Esophagus (tissue), 2 donors: Measurements from ENCODE around the gene ZGLP1. TPM values are rescaled to one million over a fixed set of nuclear protein-coding genes. Genes with fewer than 3 reads are reported as not detected.
"Not testable (repeated sequence)": the region's sequence is repeated elsewhere in the genome, so short reads cannot be mapped to it uniquely, and the experiment has no call there.

ENCODE experiments used
- H3K27ac ChIP-seq, 2 donors: one replicate each; pipeline ENCODE4 v1.5.1; 2013; ENCODE audit warnings: low read depth in 2 of 2, mild to moderate bottlenecking in 2 of 2, inconsistent platforms in 1 of 2, low read length in 1 of 2, moderate library complexity in 1 of 2
- H3K27me3 ChIP-seq, 2 donors: one replicate each; pipeline ENCODE4 v1.6.1; 2013; ENCODE audit warnings: low read length in 2 of 2, control low read depth in 1 of 2, mild to moderate bottlenecking in 1 of 2; ENCODE audit not compliant: insufficient read depth in 2 of 2, control insufficient read depth in 1 of 2
- H3K36me3 ChIP-seq, 2 donors: one replicate each; pipeline ENCODE4 v1.6.1; 2013; ENCODE audit warnings: low read length in 1 of 2; ENCODE audit not compliant: control insufficient read depth in 2 of 2, insufficient read depth in 2 of 2
- H3K4me1 ChIP-seq, 2 donors: one replicate each; pipeline ENCODE4 v1.6.1; 2013; ENCODE audit warnings: low read length in 1 of 2; ENCODE audit not compliant: control insufficient read depth in 2 of 2, insufficient read depth in 2 of 2
- H3K4me3 ChIP-seq, 2 donors: one replicate each; pipeline ENCODE4 v1.5.1; 2013; ENCODE audit warnings: low read length in 2 of 2, mild to moderate bottlenecking in 2 of 2, low read depth in 1 of 2, moderate library complexity in 1 of 2
- H3K9me3 ChIP-seq, 2 donors: one replicate each; pipeline ENCODE4 v1.6.1; 2013; ENCODE audit warnings: mild to moderate bottlenecking in 2 of 2, low read depth in 1 of 2, low read length in 1 of 2, moderate library complexity in 1 of 2; ENCODE audit not compliant: control insufficient read depth in 2 of 2, insufficient read depth in 1 of 2
- WGBS, 2 donors: extraction: QIAGEN DNeasy Blood & Tissue Kit; methylation state at CpG; one replicate each; pipeline ENCODE4 v1.1.7; 2013; 5-methylcytosine and 5-hydroxymethylcytosine counted together
- polyA plus RNA-seq, 2 donors: library from polyadenylated mRNA; stranded (reverse); fragments of 200-250 nt; gene quantifications; one replicate each; pipeline ENCODE4 v1.2.3, GENCODE V29; 2013
- donor health status: healthy with polysubstance abuse.
- donor health status: Bipolar disorder and iron deficiency.

The ZGLP1 gene
- polyA plus RNA-seq, 2 donors: 2.0 to 8.2 TPM

DNA sequence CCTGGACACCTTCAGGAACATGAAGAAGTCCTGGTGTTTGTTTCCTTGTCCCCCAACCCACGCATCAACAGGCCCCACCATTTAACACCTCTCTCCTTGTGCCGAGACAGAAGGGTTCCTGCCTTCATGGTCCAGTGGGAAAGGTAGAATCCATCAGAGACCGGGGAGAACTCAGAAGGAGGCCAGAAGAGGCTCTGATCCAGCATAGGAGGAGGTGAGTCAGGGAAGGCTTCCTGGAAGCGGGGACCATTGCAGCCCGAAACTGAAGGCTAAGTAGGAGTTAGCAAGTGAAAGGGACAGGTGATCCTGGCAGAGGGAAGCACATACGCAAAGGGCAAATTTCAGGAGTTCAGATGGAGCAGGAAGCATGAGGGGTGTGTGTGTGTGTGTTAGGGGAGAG lies 29.3 kb upstream of the ZGLP1 start:
- peak overlapping the region; percentile 22 to 33 for H3K4me3 ChIP-seq
- H3K36me3 ChIP-seq: no peaks in the 10 kb centered on the region
- H3K4me1 ChIP-seq: peaks cover 3 to 5% of the 10 kb centered on the region in 2 donors
- no peaks in the 10 kb centered on the region for H3K27me3 ChIP-seq
- H3K9me3 ChIP-seq: no peaks in the 10 kb centered on the region
- no peak overlapping the region for H3K27ac ChIP-seq
- 76% methylated on average over 6 of the region's 6 CpGs for WGBS, 2 donors

DNA sequence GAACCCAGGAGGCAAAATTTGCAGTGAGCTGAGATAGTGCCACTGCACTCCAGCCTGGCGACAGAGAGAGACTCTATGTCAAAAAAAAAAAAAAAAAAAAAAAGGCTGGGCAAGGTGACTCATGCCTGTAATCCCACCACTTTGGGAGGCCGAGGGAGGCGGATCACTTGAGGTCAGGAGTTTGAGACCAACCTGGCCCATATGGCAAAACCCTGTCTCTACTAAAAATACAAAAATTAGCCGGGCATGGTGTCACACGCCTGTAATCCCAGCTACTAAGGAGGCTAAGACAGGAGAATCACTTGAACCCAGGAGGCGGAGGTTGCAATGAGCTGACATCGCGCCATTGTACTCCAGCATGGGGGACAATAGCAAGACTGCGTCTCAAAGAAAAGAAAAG lies 27.1 kb upstream of the ZGLP1 start:
- H3K4me3 ChIP-seq, H3K27me3 ChIP-seq, H3K9me3 ChIP-seq, H3K36me3 ChIP-seq, H3K27ac ChIP-seq: not testable (repeated sequence)
- 88 to 91% methylated on average over 9 of the region's 9 CpGs for WGBS, 2 donors
- H3K4me1 ChIP-seq: peaks cover 7 to 14% of the 10 kb centered on the region in 2 donors

DNA sequence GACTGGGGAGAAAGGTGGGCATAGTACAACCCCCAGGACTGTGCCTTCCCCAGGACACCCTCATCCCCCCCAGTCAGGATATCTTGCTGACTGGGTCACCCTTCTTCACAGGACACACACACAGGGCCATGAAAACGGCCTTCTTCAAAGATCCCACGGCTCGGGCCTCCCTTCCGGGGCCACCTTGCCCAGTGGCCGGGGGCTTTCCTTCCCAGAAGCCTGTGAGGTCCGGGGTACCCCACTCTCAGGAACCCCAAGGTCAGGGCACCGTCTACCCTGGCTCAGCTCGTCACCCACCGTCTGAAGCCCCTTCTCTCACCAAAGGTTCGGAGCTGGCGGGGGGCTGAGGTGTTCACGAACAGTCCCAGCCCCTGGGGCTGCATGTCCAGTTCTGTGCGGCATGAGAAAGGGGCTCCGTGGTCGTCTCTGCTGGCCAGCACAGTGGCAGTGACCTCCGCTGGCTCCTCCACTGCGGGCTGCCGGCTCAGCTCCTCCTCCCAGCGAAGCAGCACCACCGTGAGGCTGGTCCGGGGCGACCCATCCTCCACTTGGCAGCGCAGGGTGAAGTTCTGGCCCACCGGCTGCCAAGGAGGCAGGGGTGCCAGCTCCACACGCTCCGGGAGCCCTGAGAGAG lies 25.9 kb upstream of the ZGLP1 start:
- peak overlapping the region in 1 of 2 donors; percentile 78 for H3K4me3 ChIP-seq
- H3K27ac ChIP-seq: no peak overlapping the region

DNA sequence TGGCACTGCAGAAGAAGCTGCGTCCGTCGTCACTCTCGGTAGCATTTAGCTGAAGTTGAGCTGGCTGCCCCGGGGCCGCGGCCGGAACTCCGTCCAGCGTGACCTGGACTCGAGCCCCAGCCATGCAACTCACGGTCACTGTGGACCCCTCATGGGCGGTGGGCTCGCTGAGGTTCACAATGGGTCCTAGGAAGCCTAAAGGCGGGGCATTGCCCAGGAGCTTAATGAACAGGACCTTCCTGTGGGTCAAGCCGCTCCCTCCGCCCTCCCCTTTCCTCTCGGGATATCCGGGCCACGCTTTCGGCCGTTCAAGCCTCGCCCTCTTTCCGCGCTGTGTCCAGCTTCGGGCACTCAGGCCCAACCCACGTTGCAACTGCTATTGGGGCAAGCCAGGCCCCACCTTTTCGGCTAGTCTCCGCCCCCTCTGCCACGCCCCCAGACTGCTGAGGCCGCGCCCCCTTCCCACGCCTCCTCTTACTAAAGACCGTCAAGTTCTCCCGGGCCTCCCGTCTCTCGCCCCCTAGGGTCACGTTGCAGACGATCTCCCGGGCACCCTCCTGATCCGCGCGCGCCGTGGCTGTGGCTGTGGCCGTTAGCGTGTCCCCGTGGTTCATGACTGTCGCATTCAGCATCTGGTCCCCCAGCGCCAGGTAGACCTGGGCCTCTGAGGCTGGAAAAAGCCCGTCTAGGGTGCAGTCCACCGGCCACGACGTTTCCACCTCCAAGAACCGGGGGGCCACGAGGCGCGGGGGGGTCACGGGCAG lies 25.2 kb upstream of the ZGLP1 start:
- H3K36me3 ChIP-seq: peaks cover 0 to 5% of the 10 kb centered on the region in 2 donors
- WGBS, 2 donors: 16% methylated on average over 59 of the region's 59 CpGs
- H3K27ac ChIP-seq: peak overlapping the region; percentile 79 to 92

More for the DNA sequence above, 25.9 kb upstream of the ZGLP1 start:
- Histone ChIP-seq H3K9me3 (no peaks in the 10 kb centered on the region), H3K4me1 (peaks cover 7 to 14% of the 10 kb centered on the region in 2 donors), H3K27me3 (no peaks in the 10 kb centered on the region), H3K36me3 (peaks cover 0 to under 1% of the 10 kb centered on the region in 2 donors)
- WGBS, 2 donors: 65 to 68% methylated on average over 26 of the region's 26 CpGs

DNA sequence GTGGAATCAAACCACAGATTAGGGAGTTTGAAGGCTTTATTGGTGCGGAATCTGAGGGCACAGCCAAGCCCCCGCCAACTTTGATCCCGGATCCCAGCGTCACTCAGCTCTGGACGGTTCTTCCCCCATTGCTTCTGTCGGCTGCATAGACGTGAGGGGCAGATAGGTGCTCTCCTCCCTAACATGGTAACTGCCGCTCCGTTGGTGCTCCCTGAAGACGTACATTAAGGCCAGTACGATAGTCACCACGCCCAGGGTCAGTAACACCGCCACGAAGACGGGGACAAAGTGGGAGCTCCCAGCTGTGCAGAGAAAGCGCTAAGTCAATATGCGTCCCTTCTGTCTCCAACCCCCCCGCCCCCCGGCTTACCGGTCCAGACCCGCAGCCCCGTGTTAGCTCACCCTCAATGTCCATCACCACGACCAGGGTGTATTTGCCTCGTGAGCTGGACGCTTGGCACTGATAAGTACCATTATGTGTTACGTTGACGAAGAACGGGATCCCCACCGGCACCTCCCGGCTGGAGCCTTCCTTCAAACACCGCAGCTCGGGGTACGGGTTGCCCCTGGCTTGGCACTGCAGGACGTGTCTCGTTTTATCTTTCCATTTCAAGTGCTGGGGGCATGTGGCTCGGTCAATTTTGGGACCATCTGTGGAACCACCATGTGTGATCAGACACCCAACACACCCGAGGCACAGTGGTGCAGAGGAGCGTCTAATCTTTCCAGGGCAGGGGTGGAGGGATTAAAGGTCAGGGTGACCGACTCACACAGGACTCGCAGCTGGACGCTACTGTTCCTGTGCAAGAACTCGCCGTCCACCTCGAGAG lies 24.4 kb upstream of the ZGLP1 start:
- WGBS, 2 donors: 12 to 16% methylated on average over 44 of the region's 44 CpGs
- Histone ChIP-seq H3K36me3 (peaks cover 0 to 7% of the 10 kb centered on the region in 2 donors), H3K4me1 (peaks cover 4 to 14% of the 10 kb centered on the region in 2 donors), H3K9me3 (no peaks in the 10 kb centered on the region), H3K4me3 (peak overlapping the region; percentile 78 to 95), H3K27me3 (no peaks in the 10 kb centered on the region), H3K27ac (peak overlapping the region; percentile 79 to 92)

More for the DNA sequence above, 25.2 kb upstream of the ZGLP1 start:
- peak overlapping the region; percentile 78 to 95 for H3K4me3 ChIP-seq
- H3K9me3 ChIP-seq: no peaks in the 10 kb centered on the region
- H3K4me1 ChIP-seq: peaks cover 7 to 14% of the 10 kb centered on the region in 2 donors
- no peaks in the 10 kb centered on the region for H3K27me3 ChIP-seq

DNA sequence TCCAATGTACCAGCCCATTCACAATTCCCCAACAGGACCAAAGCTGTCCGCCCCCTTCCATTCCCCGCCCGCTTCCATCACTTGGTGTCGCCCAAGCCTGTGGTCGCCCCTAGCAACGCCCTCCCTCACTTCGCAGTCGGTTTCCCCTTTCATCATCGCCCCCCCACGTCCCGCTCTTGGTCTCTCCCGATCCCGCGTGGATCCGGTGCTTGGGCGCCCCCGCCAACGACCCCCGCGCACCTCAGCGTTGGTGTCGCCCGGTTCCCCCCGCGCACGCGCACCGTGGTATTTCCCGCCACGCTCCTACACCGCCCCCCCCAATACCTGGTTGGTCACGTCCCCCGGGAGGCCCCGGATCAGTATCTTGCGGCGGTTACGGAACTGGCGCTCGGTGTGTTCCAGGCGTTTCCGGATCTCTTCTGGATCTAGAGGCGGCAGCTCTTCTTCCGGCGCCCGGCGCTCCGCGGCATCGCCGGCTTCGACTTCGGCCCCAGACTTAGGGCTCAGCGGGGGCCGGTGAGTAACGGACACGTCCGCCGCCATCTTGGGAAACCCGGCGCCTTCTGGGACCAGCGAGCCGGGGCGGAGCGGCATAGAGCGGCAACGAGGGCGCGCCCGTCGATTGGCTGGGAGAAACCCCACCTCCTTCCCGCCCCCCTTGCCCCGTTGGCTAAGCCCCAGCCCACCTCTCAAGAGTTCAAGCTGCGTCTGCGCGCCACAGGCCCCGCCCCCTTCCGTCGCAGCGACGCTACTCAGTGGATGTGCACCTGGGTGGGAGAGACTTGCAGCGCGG lies 23.5 kb upstream of the ZGLP1 start, which contains the start of gene RAVER1:
RAVER1 (minus strand) TSS at position 565 of the 793 bp plus-strand sequence; CDS start at position 543, 22 bp downstream.
- H3K4me1 ChIP-seq: peaks cover 4 to 14% of the 10 kb centered on the region in 2 donors
- H3K36me3 ChIP-seq: peaks cover 0 to 15% of the 10 kb centered on the region in 2 donors
- H3K4me3 ChIP-seq: peak within 1 kb of the TSS; percentile 78 to 95
- peak within 1 kb of the TSS; percentile 87 to 92 for H3K27ac ChIP-seq
- WGBS, 2 donors: 1% methylated on average over 81 to 82 of the region's 82 CpGs
- H3K27me3 ChIP-seq: no peaks in the 10 kb centered on the region
- H3K9me3 ChIP-seq: no peaks in the 10 kb centered on the region

DNA sequence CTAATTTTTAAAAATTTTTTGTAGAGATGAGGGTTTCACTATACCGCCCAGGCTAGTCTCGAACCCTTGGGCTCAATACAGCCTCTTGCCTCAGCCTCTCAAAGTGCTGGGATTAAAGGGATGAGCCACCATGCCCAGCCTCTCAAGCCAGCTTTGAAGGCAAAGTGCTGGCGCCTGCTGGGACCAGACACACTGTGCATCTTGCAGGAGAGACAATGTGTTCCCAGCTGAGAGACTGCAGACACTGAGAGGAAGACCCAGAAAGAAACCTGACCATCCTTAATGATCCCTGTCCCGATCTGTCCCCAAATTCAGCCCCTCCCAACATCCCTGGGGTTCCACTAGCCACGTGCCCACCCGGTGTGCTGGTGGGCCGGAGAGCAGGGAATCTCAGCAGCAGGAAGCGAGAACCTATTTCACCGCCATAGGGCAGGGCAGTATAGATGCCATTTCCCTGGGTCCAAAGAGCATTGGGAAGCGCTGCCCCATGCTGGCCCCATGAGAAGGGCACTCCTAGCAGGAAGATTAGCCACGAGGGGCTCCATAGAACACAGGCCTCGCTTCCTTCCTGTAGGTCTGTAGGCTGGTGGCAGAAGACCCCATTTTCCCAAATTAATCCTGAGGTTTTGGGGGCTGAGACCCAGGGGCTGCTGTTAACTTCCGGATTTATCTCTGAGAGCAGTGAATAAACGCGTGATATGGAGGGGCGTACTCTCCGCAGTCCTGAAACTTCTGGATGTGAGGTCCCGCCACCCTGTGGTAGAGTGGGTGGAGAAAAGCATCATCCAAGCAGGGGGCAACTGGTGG lies 22.7 kb upstream of the ZGLP1 start:
- Histone ChIP-seq H3K27me3 (no peaks in the 10 kb centered on the region), H3K4me1 (peaks cover 4 to 14% of the 10 kb centered on the region in 2 donors), H3K4me3 (peak overlapping the region; percentile 78 to 95), H3K9me3 (no peaks in the 10 kb centered on the region), H3K27ac (peak overlapping the region; percentile 87 to 92), H3K36me3 (peaks cover 0 to 23% of the 10 kb centered on the region in 2 donors)
- WGBS, 2 donors: 24 to 31% methylated on average over 18 of the region's 18 CpGs

DNA sequence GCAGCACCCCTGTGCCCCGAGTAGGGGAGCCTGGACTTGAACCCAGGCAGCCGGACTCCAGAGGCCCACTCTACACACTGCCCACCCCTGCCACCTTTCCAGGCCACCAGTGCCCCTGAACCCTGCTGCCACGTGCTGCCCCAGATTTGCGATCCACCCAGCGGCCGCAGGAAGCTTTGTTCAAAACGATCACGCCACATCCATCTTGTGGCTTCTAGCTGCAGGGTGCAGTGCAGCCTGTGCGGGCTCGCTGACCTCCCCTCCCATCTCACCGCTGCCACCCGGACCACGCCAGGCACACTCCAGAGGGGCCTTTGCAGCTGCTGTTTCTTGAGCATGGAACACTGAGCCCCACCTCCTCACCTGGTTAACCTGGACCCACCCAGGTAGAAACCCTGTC lies 19.9 kb upstream of the ZGLP1 start:
- WGBS, 2 donors: 95% methylated on average over 13 of the region's 13 CpGs
- peaks cover 0 to 35% of the 10 kb centered on the region in 2 donors for H3K36me3 ChIP-seq

More for the DNA sequence above, 19.9 kb upstream of the ZGLP1 start:
- no peak overlapping the region for H3K27ac ChIP-seq
- H3K4me1 ChIP-seq: peaks cover 4 to 14% of the 10 kb centered on the region in 2 donors
- H3K9me3 ChIP-seq: no peaks in the 10 kb centered on the region
- H3K4me3 ChIP-seq: no peak overlapping the region
- H3K27me3 ChIP-seq: no peaks in the 10 kb centered on the region
